Measurements from ENCODE around the gene MARCHF3.

GRCh38 chr5:126938466-126938865 is 91.9 kb downstream of the MARCHF3 start:
- TF ChIP-seq FOXK2 (IDR thresholded peaks at IDR 0.05) (no peak), TARDBP (IDR thresholded peaks at IDR 0.05) (no peak), PKNOX1 (IDR thresholded peaks at IDR 0.05) (no peak), SP1 (IDR thresholded peaks at IDR 0.05) (no peak)
